ENCODE measurements around the gene HPN. TPM values are rescaled to one million over a fixed set of nuclear protein-coding genes. Genes with fewer than 3 reads are reported as not detected.

The HPN gene
- polyA plus RNA-seq, 1 experiment, result not detected

DNA sequence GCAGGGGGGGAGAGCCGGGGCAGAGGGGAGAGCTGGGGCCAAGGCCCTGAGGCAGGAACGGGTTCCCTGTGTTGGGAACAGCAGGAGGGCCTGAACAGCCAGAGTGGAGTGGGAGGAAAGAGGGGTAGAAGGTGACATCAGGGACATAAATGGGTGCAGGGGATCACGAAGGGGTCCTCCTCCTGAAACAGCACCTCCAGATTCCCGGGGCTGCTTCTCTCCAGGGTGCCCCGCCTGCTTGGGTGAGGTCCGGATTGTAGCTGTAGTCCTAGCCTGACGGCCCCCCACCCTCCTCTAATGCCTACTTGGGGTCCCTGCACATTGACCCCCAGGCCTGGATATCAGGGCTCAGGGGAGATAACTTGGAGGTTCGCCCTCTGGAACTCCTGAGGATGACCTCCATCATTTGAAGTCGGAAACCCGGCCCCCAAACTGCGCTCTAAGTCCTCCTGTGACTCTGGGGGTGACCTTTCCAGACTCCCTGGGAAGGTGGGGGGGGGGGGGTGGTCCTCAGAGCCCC lies 11.7 kb upstream of the HPN start:
- peak overlapping the region; percentile 49 for H3K4me3 ChIP-seq (ENCODE audit: low read depth, low read length)
- POLR2A ChIA-PET, result no interaction called here
- DNase-seq (ENCODE audit: low read depth, low spot score), result no peak
- TF ChIP-seq, protein P1, sequence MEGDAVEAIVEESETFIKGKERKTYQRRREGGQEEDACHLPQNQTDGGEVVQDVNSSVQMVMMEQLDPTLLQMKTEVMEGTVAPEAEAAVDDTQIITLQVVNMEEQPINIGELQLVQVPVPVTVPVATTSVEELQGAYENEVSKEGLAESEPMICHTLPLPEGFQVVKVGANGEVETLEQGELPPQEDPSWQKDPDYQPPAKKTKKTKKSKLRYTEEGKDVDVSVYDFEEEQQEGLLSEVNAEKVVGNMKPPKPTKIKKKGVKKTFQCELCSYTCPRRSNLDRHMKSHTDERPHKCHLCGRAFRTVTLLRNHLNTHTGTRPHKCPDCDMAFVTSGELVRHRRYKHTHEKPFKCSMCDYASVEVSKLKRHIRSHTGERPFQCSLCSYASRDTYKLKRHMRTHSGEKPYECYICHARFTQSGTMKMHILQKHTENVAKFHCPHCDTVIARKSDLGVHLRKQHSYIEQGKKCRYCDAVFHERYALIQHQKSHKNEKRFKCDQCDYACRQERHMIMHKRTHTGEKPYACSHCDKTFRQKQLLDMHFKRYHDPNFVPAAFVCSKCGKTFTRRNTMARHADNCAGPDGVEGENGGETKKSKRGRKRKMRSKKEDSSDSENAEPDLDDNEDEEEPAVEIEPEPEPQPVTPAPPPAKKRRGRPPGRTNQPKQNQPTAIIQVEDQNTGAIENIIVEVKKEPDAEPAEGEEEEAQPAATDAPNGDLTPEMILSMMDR (IDR thresholded peaks at IDR 0.05; ENCODE audit: low read depth, low read length), result no peak
- CTCF ChIA-PET, result interaction anchor here (0.7 kb wide), 1 partner anchor 305 kb away, joined by 6 read pairs; no protein-coding TSS in a partner anchor
- no peaks in the 10 kb centered on the region for H3K9me3 ChIP-seq (ENCODE audit: control insufficient read depth, insufficient read depth, low read length)
- H3K27ac ChIP-seq (ENCODE audit: low read depth, low read length), result no peak overlapping the region
- no peaks in the 10 kb centered on the region for H3K27me3 ChIP-seq (ENCODE audit: control insufficient read depth, insufficient read depth, low read length)

GRCh38 chr19:35030257-35031071 lies 11.1 kb upstream of the HPN start, which contains the start of gene SCN1B:
Gene SCN1B (plus strand): TSS chr19:35030470. CDS start chr19:35030821, 351 bp downstream.
- POLR2A ChIA-PET, result interaction anchor here (0.6 kb wide), 1 partner anchor 610 kb away, joined by 3 read pairs; no protein-coding TSS in a partner anchor
- TF ChIP-seq, protein P1 (IDR thresholded peaks at IDR 0.05; ENCODE audit: low read depth, low read length), result no peak

DNA sequence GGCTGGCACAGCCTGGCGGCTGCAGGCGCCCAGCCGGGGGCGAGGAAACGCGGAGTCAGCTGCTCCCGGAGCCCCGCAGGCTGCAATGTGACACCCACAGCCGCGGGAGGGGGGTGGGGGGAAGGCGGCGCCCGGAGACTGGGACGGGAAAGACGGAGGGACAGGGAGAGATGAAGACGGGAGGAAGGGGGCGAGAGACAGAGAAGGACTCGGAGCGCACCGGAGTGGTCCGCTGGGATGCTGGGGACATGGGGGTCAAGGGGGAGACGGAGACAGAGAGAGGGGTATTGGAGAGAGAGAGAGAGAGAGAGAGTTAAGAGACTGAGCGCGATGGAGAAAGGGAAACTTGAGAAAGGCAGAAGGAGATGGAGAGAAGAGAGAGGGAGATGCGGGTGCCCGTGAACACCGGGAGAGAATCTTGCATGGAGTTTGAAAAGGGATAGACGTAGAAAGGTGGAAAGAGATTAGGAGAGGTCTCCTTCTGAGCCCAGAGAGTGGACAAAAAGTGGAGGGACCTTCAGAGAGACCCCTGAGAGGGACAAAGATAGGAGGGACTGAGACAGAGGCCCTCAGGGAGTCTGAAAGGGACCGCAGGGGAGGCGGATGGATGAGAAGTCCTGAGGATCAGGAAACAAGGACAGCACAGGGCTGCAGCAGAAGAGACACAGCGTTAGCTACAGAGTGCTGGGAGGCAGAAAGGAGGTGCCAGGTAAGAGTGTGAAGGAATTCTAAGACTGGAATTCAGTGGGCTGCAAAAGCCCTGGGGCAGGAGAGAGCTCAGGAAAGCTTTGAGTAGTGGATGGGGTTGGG lies 10.2 kb upstream of the HPN start:
- TF ChIP-seq, protein P1 (IDR thresholded peaks at IDR 0.05; ENCODE audit: low read depth, low read length), result no peak
- Histone ChIP-seq H3K9me3 (ENCODE audit: control insufficient read depth, insufficient read depth, low read length) (no peaks in the 10 kb centered on the region), H3K27me3 (ENCODE audit: control insufficient read depth, insufficient read depth, low read length) (no peaks in the 10 kb centered on the region), H3K27ac (ENCODE audit: low read depth, low read length) (no peak overlapping the region), H3K4me3 (ENCODE audit: low read depth, low read length) (peak overlapping the region; percentile 63)
- ChIA-PET POLR2A (interaction anchor here (0.6 kb wide), 1 partner anchor 609 kb away, joined by 3 read pairs; no protein-coding TSS in a partner anchor), CTCF (interaction anchor here (1.0 to 1.9 kb wide), 2 partner anchors 13 to 111 kb away, joined by 3 to 15 read pairs; no protein-coding TSS in a partner anchor)
- DNase-seq (ENCODE audit: low read depth, low spot score), result no peak

More at GRCh38 chr19:35030257-35031071, 11.1 kb upstream of the HPN start, which contains the start of gene SCN1B:
- CTCF ChIA-PET, result interaction anchor here (0.7 to 1.9 kb wide), 2 partner anchors 14 to 304 kb away, joined by 6 to 15 read pairs; no protein-coding TSS in a partner anchor
- Histone ChIP-seq H3K4me3 (ENCODE audit: low read depth, low read length) (peak within 1 kb of the TSS; percentile 63), H3K27ac (ENCODE audit: low read depth, low read length) (no peak within 1 kb of the TSS), H3K9me3 (ENCODE audit: control insufficient read depth, insufficient read depth, low read length) (no peaks in the 10 kb centered on the region), H3K27me3 (ENCODE audit: control insufficient read depth, insufficient read depth, low read length) (no peaks in the 10 kb centered on the region)
- DNase-seq (ENCODE audit: low read depth, low spot score), result no peak

DNA sequence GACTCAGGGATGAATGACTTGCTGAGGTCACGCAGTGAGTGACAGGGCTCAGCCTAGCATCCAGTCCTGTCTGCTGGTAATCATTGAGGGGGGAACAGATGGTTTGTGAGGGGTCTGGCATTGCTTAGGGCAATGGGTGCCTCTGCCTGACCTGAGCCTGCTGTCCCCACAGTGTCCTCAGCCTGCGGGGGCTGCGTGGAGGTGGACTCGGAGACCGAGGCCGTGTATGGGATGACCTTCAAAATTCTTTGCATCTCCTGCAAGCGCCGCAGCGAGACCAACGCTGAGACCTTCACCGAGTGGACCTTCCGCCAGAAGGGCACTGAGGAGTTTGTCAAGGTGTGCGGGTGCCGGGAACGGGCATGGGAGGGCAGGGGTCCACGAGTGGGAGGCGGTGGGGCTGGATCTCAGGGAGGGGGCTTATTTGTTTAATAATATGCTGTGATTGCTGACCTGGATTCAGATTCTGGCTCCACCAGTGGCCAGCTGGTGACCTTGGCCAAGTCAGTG lies 9.1 kb upstream of the HPN start:
- Histone ChIP-seq H3K27ac (ENCODE audit: low read depth, low read length) (no peak overlapping the region), H3K27me3 (ENCODE audit: control insufficient read depth, insufficient read depth, low read length) (no peaks in the 10 kb centered on the region), H3K9me3 (ENCODE audit: control insufficient read depth, insufficient read depth, low read length) (no peaks in the 10 kb centered on the region), H3K4me3 (ENCODE audit: low read depth, low read length) (no peak overlapping the region)
- CTCF ChIA-PET, result interaction anchor here (0.6 kb wide), 2 partner anchors 60 to 611 kb away, joined by 3 to 4 read pairs; no protein-coding TSS in a partner anchor
- TF ChIP-seq, protein P1 (IDR thresholded peaks at IDR 0.05; ENCODE audit: low read depth, low read length), result no peak
- DNase-seq (ENCODE audit: low read depth, low spot score), result no peak
- POLR2A ChIA-PET, result no interaction called here
